ENCODE measurements around the gene CCDC82. TPM values are rescaled to one million over a fixed set of nuclear protein-coding genes. Genes with fewer than 3 reads are reported as not detected.

The CCDC82 gene
- total RNA-seq, 1 experiment from 2014 or later, result 25.3 TPM

GRCh38 chr11:96322775-96323641, 66.7 kb downstream of the CCDC82 start:
- in situ Hi-C loops (cut with HindIII; ENCODE audit: low pct_unique_long_range_greater_than_20kb, low sequenced_read_pairs), result no loop called here

GRCh38 chr11:96321091-96321490, 68.6 kb downstream of the CCDC82 start:
- intact Hi-C loops (cut with micrococcal nuclease; ENCODE audit: unreplicated experiment), result no loop called here

More at GRCh38 chr11:96322775-96323641, 66.7 kb downstream of the CCDC82 start:
- Histone ChIP-seq H3K27ac (ENCODE audit: low read length) (no peak overlapping the region), H3K27me3 (ENCODE audit: control insufficient read depth, insufficient read depth, low read length) (no peaks in the 10 kb centered on the region), H3K4me3 (ENCODE audit: low read depth in 2 of 2, low read length in 2 of 2) (no peak overlapping the region), H3K9me3 (ENCODE audit: control insufficient read depth, insufficient read depth, low read depth, low read length) (no peaks in the 10 kb centered on the region), H3K4me1 (ENCODE audit: control insufficient read depth, insufficient read depth, low read length) (peaks cover 13% of the 10 kb centered on the region), H3K36me3 (ENCODE audit: control insufficient read depth, insufficient read depth, low read length) (no peaks in the 10 kb centered on the region)
- intact Hi-C loops (cut with micrococcal nuclease; ENCODE audit: unreplicated experiment), result no loop called here
- TF ChIP-seq CTCF (IDR thresholded peaks at IDR 0.05) (no peak), REST (IDR thresholded peaks at IDR 0.05; ENCODE audit: insufficient read depth in 1 of 2, low read depth in 2 of 2, low read length in 1 of 2) (no peak), TCF7L2 (IDR thresholded peaks at IDR 0.05; ENCODE audit: low read depth, low read length) (no peak), SIN3A (IDR thresholded peaks at IDR 0.05; ENCODE audit: borderline replicate concordance, insufficient read depth, low read depth, low read length) (no peak), POLR2AphosphoS5 (IDR thresholded peaks at IDR 0.05; ENCODE audit: low read depth, low read length) (no peak)
- ATAC-seq (no peak), DNase-seq (ENCODE audit: low read depth, low spot score) (no peak)
- CTCF ChIA-PET, result no interaction called here
- POLR2A ChIA-PET, result no interaction called here
- no TSS peak for BruUV-seq (replicated peaks)

More at GRCh38 chr11:96321091-96321490, 68.6 kb downstream of the CCDC82 start:
- ATAC-seq (no peak), DNase-seq (ENCODE audit: low read depth, low spot score) (no peak)
- in situ Hi-C loops (cut with HindIII; ENCODE audit: low pct_unique_long_range_greater_than_20kb, low sequenced_read_pairs), result no loop called here
- ChIA-PET CTCF (no interaction called here), POLR2A (no interaction called here)
- Histone ChIP-seq H3K27me3 (ENCODE audit: control insufficient read depth, insufficient read depth, low read length) (no peaks in the 10 kb centered on the region), H3K9me3 (ENCODE audit: control insufficient read depth, insufficient read depth, low read depth, low read length) (no peaks in the 10 kb centered on the region), H3K36me3 (ENCODE audit: control insufficient read depth, insufficient read depth, low read length) (no peaks in the 10 kb centered on the region), H3K4me1 (ENCODE audit: control insufficient read depth, insufficient read depth, low read length) (peaks cover 12% of the 10 kb centered on the region), H3K4me3 (ENCODE audit: low read depth in 2 of 2, low read length in 2 of 2) (no peak overlapping the region), H3K27ac (ENCODE audit: low read length) (no peak overlapping the region)
- no TSS peak for BruUV-seq (replicated peaks)
- no peak for TF ChIP-seq SIN3A (IDR thresholded peaks at IDR 0.05; ENCODE audit: borderline replicate concordance, insufficient read depth, low read depth, low read length)
- TF ChIP-seq POLR2AphosphoS5 (IDR thresholded peaks at IDR 0.05; ENCODE audit: low read depth, low read length), result no peak
- no peak for TF ChIP-seq CTCF (IDR thresholded peaks at IDR 0.05)
- TF ChIP-seq TCF7L2 (IDR thresholded peaks at IDR 0.05; ENCODE audit: low read depth, low read length), result no peak
- no peak for TF ChIP-seq REST (IDR thresholded peaks at IDR 0.05; ENCODE audit: insufficient read depth in 1 of 2, low read depth in 2 of 2, low read length in 1 of 2)

Measured in Panc1 (cell line).